Kidney epithelial cell (primary cell): ENCODE data around the gene PEX10. TPM values are rescaled to one million over a fixed set of nuclear protein-coding genes. Genes with fewer than 3 reads are reported as not detected.

ENCODE experiments used
- DNase-seq: peaks from one replicate; pipeline ENCODE4 v3.0.0-alpha.2; 2010; ENCODE audit warnings: low read depth
- H3K27me3 ChIP-seq: 2 replicates; pipeline ENCODE4 v1.6.0; 2011; ENCODE audit warnings: low read length; ENCODE audit not compliant: control insufficient read depth, insufficient read depth
- H3K36me3 ChIP-seq: 2 replicates; pipeline ENCODE4 v1.5.1; 2011; ENCODE audit warnings: low read length; ENCODE audit not compliant: control insufficient read depth, insufficient read depth
- H3K4me3 ChIP-seq: 2 replicates; pipeline ENCODE4 v1.5.1; 2011; ENCODE audit warnings: low read depth, mild to moderate bottlenecking, control low read depth, low read length
- CTCF ChIP-seq: IDR thresholded peaks from 2 replicates; pipeline ENCODE4 v1.5.1; 2011; ENCODE audit warnings: mild to moderate bottlenecking, moderate library complexity, low read length, control low read depth, inconsistent platforms; ENCODE audit not compliant: insufficient read depth, poor library complexity, severe bottlenecking
- total RNA-seq: library from RNA; depleted of rRNA; stranded (reverse); fragments of >200 nt; gene quantifications from 2 replicates; pipeline ENCODE4 v1.2.3, GENCODE V29; 2015

PEX10 gene
- total RNA-seq, 1 donor from 2014 or later: 50.4 TPM

GRCh38 chr1:2445823-2446215, 33.5 kb upstream of the PEX10 start:
- TF ChIP-seq CTCF: no peak
- Histone ChIP-seq H3K36me3 (no peaks in the 10 kb centered on the region), H3K4me3 (no peak overlapping the region), H3K27me3 (peaks cover 33% of the 10 kb centered on the region)
- DNase-seq: no peak

- Histone ChIP-seq H3K36me3 (no peaks in the 10 kb centered on the region), H3K4me3 (no peak overlapping the region), H3K27me3 (peaks cover 33% of the 10 kb centered on the region)
- no peak for TF ChIP-seq CTCF
- no peak for DNase-seq
These were observed 32.9 kb upstream of the PEX10 start for GRCh38 chr1:2445162-2445822.

GRCh38 chr1:2444138-2444591, 31.8 kb upstream of the PEX10 start:
- Histone ChIP-seq H3K36me3 (no peaks in the 10 kb centered on the region), H3K4me3 (no peak overlapping the region), H3K27me3 (peaks cover 33% of the 10 kb centered on the region)
- DNase-seq: no peak
- TF ChIP-seq CTCF: no peak

GRCh38 chr1:2443277-2444137, 31.1 kb upstream of the PEX10 start:
- no peaks in the 10 kb centered on the region for H3K36me3 ChIP-seq
- H3K4me3 ChIP-seq: no peak overlapping the region
- H3K27me3 ChIP-seq: peaks cover 33% of the 10 kb centered on the region
- no peak for TF ChIP-seq CTCF
- DNase-seq: no peak

GRCh38 chr1:2442661-2443060, 30.3 kb upstream of the PEX10 start:
- no peak for TF ChIP-seq CTCF
- Histone ChIP-seq H3K36me3 (no peaks in the 10 kb centered on the region), H3K27me3 (peaks cover 33% of the 10 kb centered on the region), H3K4me3 (no peak overlapping the region)
- DNase-seq: no peak
